NCI-H2227 (cell line): ENCODE measurements around the gene WASL.
"Not testable (repeated sequence)": the region's sequence is repeated elsewhere in the genome, so short reads cannot be mapped to it uniquely, and the experiment has no call there.

ENCODE experiments used
- DNase-seq: peaks from one replicate; lab custom pipeline; 2025; ENCODE audit not compliant: unreplicated experiment; lab: John Stamatoyannopoulos, UW

The WASL gene

GRCh38 chr7:123735539-123735938, 13.3 kb downstream of the WASL start:
- DNase-seq: no peak

GRCh38 chr7:123734498-123734897, 14.3 kb downstream of the WASL start:
- DNase-seq: no peak

GRCh38 chr7:123732413-123733091, 16.3 kb downstream of the WASL start:
- DNase-seq: no peak

GRCh38 chr7:123729218-123729578, 19.6 kb downstream of the WASL start:
- no peak for DNase-seq

- DNase-seq: no peak
These were observed 21.5 kb downstream of the WASL start for GRCh38 chr7:123727071-123727837.

- DNase-seq: no peak
These were observed 23.1 kb downstream of the WASL start for GRCh38 chr7:123725586-123726171.

- DNase-seq: no peak
These were observed 24.0 kb downstream of the WASL start for GRCh38 chr7:123724817-123725253.

GRCh38 chr7:123723913-123724312, 24.9 kb downstream of the WASL start:
- no peak for DNase-seq

GRCh38 chr7:123720527-123720926, 28.3 kb downstream of the WASL start:
- DNase-seq: not testable (repeated sequence)

- no peak for DNase-seq
These were observed 29.5 kb downstream of the WASL start for GRCh38 chr7:123719197-123719721.

GRCh38 chr7:123718773-123719172, 30.0 kb downstream of the WASL start:
- DNase-seq: no peak

- DNase-seq: no peak
These were observed 31.1 kb downstream of the WASL start for GRCh38 chr7:123717689-123718088.

- no peak for DNase-seq
These were observed 31.9 kb downstream of the WASL start for GRCh38 chr7:123716877-123717276.

GRCh38 chr7:123715799-123716198, 33.0 kb downstream of the WASL start:
- DNase-seq: no peak

GRCh38 chr7:123715198-123715597, 33.6 kb downstream of the WASL start:
- no peak for DNase-seq

GRCh38 chr7:123714296-123715080, 34.3 kb downstream of the WASL start:
- DNase-seq: no peak

GRCh38 chr7:123712619-123713018, 36.2 kb downstream of the WASL start:
- DNase-seq: no peak

GRCh38 chr7:123711832-123712293, 36.9 kb downstream of the WASL start:
- no peak for DNase-seq

- DNase-seq: no peak
These were observed 38.1 kb downstream of the WASL start for GRCh38 chr7:123710683-123711082.

- DNase-seq: no peak
These were observed 39.3 kb downstream of the WASL start for GRCh38 chr7:123709525-123709924.
